ENCODE data around the gene PAFAH1B2. TPM values are rescaled to one million over a fixed set of nuclear protein-coding genes. Genes with fewer than 3 reads are reported as not detected.
"Not testable (repeated sequence)": the region's sequence is repeated elsewhere in the genome, so short reads cannot be mapped to it uniquely, and the experiment has no call there.

PAFAH1B2 gene, protein sequence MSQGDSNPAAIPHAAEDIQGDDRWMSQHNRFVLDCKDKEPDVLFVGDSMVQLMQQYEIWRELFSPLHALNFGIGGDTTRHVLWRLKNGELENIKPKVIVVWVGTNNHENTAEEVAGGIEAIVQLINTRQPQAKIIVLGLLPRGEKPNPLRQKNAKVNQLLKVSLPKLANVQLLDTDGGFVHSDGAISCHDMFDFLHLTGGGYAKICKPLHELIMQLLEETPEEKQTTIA
- 74.8 TPM for polyA plus RNA-seq (2013, experiment 1 of 2; ENCODE audit: insufficient read length)
- polyA plus RNA-seq (2013, experiment 2 of 2; ENCODE audit: insufficient read length), result 57.9 TPM

DNA sequence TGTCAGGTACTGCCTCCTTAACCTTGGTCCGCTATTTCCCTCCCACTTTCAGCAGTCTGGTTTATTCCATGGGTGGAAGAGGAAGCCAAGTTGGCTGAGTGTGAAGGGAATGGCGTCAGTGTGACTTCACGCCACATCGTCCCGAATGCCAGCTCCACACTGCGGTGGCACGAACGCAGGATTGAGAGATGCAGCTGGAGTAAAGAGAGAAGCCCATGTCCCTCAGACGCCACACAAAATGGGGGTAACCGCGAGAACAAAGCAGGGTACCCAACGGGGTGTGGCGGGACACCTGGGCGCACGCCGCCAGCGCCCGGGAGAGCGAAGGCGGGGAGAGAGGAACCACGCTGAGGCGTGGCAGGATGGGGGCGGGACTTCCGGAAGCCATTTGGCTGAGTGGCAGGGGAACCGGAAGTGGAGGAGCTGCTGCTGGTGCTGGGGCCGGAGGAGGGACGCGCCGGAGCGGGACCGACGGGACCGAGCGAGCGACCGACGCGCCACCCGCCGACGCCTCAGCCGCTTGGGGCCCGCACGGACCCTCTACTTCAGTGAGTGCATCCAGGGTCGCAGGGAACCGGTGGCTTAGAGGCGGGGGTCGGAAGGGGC, at the start of gene PAFAH1B2:
PAFAH1B2 (plus strand) TSS at position 417 of the 606 bp plus-strand sequence. CDS start 8,161 bp downstream, outside the sequence.
- peak; percentile 94 for DNase-seq

DNA sequence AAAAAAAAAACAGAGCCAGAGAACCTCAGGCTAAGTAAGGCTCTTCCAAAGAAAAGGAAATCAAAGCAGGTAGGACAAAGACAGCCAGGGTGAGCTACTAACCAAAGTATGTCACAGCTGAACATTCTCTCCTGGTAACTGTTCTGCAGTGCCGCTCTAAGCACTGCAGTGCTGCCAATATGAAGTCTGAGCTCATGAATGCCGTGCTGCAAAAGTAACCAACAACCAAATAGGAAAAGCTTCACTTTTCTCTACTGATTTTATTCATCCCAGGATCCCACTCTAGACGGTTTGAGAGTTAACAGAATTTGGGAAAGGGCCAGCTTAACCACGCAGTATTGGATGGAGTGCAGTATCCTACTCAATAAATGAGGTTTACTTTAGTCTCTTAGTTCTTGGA, 49.3 kb upstream of the PAFAH1B2 start:
- DNase-seq, result peak; percentile 35

DNA sequence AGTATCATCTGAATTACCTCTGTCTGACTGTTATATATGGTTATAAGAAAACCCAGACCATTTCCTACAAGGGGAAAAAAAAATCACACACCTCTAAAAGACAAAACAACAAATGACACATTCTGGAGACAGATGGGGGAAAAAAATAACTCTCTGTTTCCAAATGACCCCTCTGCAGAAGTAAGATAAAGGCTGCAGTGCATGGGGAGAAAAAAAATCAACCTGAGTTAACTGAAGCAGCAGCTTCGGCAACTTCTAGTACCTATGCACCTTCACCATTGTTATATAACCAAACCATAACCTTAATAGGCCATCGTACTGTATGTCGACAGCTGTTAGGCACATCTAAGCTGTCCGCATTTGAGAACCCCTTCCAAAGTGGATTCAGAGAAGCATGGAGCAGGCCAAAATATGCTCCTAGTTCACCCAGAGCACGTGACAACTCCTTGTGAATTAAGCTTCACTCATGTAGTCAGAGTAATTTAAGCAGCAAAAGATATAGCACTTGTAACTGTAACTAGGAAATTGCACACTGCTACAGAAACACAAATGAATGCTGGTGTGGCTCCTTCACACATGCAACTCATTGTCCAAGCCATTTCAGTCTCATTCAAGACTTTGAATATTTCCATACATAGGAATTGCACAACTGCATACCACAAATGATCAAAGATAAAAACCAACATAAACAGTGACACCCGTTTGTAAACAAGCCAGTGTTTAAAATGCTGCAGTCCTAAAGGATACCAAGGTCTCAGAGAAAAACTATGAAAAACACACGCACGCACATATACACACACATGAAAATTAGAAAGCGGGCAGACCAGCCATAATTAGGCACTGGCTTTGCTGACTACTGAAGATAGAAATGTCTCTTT, 48.6 kb upstream of the PAFAH1B2 start:
- DNase-seq, result peak; percentile 34

DNA sequence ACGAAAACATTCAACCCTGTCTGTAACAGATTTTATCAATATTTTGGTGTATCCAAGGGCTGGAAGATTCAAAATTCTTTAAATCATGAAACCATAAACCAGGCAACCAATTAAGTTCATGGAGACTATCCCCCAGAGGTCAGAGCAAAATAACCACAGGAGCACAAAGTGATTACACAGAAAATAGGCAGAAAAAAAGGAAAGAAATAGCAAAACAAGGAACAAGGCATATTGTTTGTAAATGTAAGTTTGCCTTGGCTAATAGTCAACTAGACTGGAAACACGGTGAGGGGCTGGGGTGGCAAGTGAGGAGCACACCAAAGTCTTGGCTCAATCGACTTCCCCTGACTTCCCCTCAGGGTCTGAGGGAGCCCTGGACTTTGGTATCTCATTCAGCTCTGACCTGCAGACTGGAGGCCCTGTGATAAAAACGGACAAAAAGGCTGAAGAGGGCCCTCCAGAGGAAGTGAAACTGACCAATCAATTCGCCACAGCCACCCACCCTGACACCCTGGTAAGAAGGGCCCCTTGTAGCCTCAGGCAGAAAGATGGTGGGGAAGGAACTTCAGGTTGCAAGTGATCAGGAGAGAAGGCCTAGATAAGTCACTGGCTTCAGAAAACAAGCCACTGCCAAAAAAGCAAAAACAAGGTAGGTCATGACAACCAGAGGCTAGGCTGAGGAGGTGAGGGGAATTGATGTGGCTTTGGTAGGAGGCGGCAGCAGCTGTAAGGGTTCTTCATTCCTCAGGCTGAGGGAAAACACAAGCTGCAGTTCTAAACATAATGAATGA, 47.7 kb upstream of the PAFAH1B2 start:
- DNase-seq, result peak; percentile 19

DNA sequence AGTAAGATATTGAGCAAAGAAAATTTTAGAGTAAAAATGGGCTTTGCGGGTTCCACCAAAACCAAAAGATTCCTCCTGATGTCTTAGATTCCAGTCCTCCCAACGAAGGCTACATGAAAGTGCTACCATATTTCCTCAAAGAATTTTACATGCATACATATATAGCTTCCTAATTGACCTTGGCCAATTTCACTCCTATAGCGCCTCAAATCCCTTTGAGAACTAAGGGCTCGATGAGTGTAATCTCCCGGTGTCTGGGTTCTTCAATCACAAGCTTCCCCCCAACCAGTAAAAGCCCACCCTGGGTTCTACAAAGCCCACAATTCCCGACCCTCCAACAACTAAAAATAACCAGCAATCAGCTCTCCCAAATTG, 47.1 kb upstream of the PAFAH1B2 start:
- no peak for DNase-seq

DNA sequence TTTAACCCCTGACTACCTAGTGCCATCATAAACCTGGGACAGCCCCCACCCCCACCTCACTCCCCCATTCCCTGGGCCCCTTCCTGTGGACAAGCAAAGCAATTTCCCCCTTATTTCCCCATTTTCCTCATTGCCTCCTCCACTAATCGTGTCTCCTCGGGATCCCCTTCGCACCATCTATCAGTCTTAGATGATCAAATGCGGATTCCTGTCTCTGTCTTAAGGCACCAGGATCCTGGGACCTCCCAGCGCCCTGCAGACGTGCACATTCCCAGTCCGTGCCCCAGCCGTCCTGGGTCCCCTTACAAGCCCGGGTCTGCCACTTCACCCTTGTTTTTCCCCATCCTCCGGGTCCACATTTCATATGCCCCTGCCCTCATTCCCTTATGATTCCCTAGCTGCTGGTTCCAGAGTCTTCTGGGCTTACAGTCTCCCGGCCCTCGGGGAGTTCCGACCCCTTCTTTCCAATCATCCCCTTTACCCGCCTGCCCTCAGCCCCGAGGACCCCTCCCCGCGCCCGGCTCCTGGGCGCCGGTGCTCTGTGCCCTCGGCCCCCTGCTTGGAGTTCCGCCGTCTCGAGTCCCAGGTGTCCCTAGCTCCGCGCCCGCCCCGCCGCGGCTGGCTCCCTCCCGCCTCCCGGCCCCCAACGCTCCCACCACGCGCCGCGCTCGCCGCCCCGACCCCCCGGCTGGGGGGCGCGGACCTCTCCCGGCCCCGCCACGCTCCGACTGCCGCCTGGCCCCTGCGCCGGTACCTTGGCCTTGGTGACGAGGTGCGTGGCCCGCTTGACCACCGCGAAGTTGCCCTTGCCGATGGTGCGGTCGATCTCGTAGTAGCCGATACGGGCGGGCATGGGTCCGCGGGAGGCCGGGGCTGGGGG, 46.5 kb upstream of the PAFAH1B2 start:
- DNase-seq, result peak; percentile 27

DNA sequence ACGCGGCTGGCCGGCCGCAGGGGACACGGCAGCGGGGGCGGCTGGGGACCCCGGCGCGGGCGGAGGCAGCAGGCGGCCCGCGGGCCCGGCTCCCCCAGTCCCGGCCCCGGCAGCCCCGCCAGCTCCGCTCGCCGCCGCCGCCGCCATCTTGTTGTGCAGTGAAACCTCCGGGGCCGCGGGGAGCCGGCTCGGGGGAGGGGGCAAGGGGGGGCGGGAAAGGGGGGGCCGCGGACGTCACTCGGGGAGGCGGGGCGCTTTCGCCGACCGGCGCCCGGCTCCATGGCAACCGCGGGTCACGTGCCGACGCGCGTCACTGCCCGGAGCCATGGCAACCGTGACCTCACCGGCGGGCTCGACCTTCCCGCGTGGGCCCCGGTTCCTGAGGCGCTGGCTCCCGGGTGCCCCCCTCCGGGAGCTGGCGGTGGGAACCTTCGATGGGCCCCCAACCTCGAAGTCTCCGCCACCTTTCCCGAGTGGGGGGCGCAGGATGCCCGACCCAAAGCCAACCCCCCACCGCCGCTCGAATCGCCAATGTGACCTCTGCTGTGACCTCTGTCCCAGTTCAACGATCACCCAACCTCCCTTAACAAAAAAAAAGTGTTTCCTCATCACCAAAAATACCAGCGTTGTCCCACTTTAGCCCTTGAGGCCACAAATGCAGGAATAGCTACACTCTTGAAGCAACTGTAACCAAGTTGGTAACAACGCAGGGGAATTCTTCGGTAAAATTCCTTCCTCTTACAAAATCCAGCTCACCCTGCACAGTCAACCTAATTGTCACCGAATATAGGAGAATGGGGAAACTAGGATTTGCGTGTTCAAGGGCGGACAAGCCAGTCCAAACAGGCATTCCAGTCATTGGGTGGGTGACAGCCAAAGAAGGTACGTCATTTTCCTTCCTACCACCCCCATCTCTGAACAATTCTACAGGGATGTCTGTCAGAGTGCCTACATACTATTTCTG, 45.5 kb upstream of the PAFAH1B2 start, which contains the start of gene SIK3:
SIK3 (minus strand) TSS at position 160 of the 964 bp plus-strand sequence; CDS start at position 147, 13 bp downstream.
- DNase-seq, result peak; percentile 89

DNA sequence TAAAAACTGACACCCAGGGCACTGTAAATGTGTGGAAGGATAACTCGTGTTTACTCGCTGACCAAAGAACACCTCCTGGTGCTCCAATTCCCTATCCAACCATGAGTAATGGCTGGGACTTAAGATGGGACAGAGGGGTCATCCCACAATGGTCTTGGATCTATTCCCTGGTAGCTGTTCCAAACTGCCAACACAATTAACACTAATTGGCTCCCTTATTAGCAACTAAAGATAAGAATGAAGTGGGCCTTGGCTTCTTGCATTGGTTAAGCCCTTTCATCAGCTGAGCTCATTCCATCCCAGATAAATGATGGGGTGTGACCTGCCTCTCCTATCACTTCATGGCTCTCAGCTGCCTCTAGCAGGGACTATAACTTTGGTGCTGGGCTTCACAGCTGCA, 44.4 kb upstream of the PAFAH1B2 start:
- DNase-seq, result no peak

DNA sequence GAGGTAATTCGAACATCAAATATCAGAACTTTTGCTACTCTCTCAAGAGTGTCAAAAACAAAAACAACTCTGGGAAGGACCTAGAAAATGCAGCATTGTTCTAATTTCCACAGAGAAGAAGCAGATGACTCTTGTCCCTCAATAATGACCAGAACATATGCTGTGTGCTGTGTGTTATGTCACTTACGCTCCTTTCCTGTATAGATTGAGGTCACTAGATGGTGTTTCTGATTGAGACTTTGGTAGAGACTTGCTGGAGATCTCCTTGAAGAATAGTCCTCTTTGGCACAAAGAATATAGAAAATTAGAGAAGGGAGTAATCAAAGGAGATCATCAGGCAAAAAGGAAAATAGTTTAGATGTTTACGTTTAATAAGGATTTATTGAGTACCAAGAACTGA, 43.5 kb upstream of the PAFAH1B2 start:
- no peak for DNase-seq

DNA sequence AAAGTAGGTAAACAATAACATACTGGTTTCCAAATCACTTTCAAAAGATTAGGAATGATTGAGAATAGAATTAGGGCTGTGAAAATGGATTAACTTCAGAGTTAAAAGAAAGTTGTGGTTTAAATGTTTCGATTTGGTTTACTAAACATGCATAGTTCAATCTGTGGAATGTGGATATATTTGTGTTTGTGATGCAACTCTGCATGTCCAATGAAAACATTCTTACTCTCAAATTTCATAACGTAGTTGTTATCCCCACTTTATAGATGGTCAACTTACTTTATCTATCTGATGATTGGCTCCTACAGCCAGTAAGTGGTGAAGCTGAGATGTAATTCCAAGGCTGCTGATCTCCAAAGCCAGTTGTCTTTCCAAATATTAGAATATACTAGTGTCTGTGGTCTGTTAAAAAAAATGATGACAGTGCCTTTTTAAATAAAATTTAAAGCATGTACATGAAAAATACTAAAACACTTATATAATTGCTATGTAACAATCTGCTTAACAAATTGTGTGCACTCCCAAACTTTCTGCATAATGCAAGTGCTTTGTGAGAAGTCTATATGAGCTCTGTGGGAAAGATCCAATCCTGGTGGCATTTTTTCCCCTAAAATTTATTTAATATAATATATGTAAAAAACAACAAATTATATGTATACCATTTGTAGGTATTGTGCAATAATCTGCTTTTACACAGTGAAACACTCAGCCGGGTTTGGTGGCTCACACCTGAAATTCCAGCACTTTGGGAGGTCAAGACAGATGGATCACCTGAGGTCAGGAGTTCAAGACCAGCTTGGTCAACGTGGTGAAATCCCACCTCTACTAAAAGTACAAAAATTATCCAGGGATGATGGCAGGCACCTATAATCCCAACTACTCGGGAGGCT, 36.1 kb upstream of the PAFAH1B2 start:
- peak; percentile 18 for DNase-seq

DNA sequence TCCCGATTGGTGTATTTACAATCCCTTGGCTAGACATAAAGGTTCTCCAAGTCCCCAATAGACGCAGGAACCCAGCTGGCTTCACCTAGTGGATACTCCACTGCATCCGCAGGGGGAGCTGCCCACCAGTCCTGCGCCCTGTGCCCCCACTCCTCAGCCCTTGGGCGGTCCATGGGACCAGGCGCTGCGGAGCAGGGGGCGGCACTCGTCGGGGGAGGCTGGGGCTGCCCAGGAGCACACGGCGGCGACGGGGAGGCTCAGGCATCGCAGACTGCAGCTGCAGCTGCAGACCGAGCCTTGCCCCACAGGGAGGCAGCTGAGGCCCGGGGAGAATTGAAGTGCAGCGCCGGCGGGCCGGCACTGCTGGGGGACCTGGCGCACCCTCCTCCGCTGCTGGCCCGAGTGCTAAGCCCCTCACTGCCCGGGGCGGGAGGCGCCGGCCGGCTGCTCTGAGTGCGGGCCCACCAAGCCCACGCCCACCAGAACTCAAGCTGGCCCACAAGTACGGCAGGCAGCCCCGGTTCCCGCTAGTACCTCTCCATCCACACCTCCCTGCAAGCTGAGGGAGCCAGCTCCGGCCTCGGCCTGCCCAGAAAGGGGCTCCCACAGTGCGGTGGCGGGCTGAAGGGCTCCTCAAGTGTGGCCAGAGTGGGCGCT, 33.7 kb upstream of the PAFAH1B2 start:
- DNase-seq, result no peak

DNA sequence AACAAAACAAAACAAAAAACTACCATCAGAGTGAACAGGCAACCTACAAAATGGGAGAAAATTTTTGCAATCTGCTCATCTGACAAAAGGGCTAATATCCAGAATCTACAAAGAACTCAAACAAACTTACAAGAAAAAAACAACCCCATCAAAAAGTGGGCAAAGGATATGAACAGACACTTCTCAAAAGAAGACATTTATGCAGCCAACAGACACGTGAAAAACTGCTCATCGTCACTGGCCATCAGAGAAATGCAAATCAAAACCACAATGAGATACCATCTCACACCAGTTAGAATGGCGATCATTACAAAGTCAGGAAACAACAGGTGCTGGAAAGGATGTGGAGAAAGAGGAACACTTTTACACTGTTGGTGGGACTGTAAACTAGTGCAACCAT, 31.6 kb upstream of the PAFAH1B2 start:
- not testable (repeated sequence) for DNase-seq

DNA sequence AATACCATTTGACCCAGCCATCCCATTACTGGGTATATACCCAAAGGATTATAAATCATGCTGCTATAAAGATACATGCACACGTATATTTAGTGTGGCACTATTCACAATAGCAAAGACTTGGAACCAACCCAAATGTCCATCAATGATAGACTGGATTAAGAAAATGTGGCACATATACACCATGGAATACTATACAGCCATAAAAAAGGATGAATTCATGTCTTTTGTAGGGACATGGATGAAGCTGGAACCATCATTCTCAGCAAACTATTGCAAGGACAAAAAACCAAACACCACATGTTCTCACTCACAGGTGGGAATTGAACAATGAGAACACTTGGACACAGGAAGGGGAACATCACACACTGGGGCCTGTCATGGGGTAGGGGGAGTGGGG, 31.1 kb upstream of the PAFAH1B2 start:
- not testable (repeated sequence) for DNase-seq

DNA sequence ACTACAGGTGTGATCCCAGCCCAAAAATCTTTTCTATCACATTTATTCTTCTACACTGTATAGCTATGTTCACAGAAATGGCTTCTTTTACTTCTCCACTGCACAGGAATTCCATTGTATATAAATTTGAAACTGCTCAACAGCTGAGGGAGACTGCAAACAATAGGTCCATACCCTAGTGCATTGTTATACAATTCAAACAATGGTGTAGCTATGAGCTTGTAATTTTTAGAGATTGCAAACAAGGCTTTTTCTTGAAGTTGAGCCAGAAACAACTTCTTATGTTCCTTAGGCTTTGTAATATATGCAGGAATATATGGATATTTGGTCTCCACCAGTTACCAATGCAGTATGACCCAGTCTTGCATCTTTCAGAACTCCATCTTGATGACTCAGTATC, 26.4 kb upstream of the PAFAH1B2 start:
- no peak for DNase-seq

DNA sequence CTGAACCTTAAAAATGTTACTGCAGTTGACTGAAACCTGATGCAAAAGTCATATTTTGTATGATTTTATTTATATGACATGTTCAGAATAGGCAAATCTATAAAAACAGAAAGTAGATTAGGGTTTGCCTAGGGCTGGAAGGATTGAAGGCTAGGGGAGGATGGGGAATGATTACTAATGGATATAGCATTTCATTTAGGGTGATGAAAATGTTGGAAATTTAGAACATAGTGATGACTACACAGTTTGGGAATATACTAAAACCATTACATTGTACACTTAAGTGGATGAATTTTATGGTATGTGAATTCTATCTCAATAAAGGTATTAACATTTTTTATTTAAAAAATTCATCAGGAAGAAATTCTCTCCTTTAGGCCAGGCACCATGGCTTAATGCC, 22.9 kb upstream of the PAFAH1B2 start:
- peak; percentile 64 for DNase-seq

DNA sequence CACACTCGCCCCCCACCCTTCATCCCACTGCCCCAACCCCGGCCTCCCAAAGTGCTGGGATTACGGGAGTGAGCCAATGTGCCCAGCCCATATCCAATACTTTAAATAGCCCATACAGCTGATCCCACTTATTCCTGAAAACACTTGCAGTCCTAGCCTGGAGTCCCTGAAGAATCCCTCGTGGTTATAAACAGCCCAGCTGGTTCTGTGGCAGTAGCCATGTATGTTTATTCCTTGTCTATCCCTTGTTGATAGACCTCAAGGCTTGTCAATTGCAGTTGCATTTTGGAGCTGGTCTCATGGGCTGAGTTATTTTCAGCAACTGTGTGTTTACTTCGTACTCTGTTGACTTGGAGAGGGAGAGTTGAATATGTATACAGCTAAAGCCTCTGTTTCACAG, 21.5 kb upstream of the PAFAH1B2 start:
- DNase-seq, result no peak

DNA sequence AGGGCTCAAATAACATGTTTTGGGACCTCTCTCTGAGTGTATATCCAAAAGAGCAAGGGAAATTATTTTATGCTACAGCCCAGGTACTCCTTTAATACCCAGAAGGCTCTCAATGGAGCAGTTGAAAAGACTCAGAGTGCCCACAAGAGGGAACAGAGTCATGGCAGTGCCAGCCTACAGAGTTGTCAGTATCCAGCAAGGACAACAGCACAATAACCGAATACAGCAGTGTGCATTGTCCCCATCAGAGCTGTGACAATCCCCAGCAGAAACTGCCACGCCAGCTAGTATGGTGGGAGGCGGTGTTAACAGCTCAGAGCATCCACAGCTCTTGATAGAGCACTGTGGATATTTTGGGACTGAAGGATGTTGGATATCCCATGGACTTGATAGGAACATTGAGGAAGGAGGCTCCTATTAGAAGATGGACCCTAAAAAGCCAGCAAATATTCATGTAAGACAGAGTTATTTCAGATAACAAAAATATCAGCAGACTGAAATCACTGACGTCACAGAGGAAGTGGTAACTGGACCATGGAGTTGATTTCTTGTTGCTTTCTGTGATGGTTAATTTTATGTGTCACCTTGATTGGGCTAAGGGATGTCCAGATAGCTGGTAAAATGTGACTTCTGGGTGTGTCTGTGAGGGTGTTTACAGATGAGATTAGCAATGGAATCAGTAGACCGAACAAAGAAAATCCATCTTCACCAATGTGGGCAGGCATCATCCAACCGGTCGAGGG, 17.7 kb upstream of the PAFAH1B2 start:
- no peak for DNase-seq

All from fibroblast of skin of back (primary cell).